Progenitor cell of endocrine pancreas (in vitro differentiated cells): ENCODE results near the gene CHRNE. TPM values are rescaled to one million over a fixed set of nuclear protein-coding genes. Genes with fewer than 3 reads are reported as not detected.

ENCODE experiments used
- DNase-seq: peaks from one replicate; pipeline ENCODE4 v3.0.0; 2021; ENCODE audit warnings: low spot score; ENCODE audit not compliant: unreplicated experiment
- H3K27ac Mint-ChIP-seq: 2 replicates; pipeline ENCODE4 v1.8.0; 2021; ENCODE audit warnings: mild to moderate bottlenecking, moderate library complexity, mixed read lengths
- H3K27me3 Mint-ChIP-seq: 2 replicates; pipeline ENCODE4 v1.8.0; 2021; ENCODE audit warnings: mixed read lengths
- H3K36me3 Mint-ChIP-seq: 2 replicates; pipeline ENCODE4 v1.8.0; 2022; ENCODE audit warnings: mixed read lengths; ENCODE audit not compliant: insufficient read depth
- H3K4me1 Mint-ChIP-seq: 2 replicates; pipeline ENCODE4 v1.8.0; 2021; ENCODE audit warnings: low read depth, mixed read lengths
- H3K4me3 Mint-ChIP-seq: 2 replicates; pipeline ENCODE4 v1.8.0; 2021; ENCODE audit warnings: low read depth, mild to moderate bottlenecking, moderate library complexity, mixed read lengths
- H3K9me3 Mint-ChIP-seq: 2 replicates; pipeline ENCODE4 v1.8.0; 2021; ENCODE audit warnings: low read depth, mixed read lengths
- total RNA-seq: library from RNA; stranded (reverse); gene quantifications from 2 replicates; pipeline ENCODE4 v1.2.1, GENCODE V29; 2021
- TF ChIP-seq, protein P1 (sequence below): fragments of 200-600 bp; sonication (generic); IDR thresholded peaks from one replicate; pipeline ENCODE4 v1.5.0; 2021; ENCODE audit warnings: antibody characterized with exemption, mild to moderate bottlenecking; ENCODE audit not compliant: unreplicated experiment

The CHRNE gene
- total RNA-seq, 1 donor from 2014 or later, result 0.36 TPM

DNA sequence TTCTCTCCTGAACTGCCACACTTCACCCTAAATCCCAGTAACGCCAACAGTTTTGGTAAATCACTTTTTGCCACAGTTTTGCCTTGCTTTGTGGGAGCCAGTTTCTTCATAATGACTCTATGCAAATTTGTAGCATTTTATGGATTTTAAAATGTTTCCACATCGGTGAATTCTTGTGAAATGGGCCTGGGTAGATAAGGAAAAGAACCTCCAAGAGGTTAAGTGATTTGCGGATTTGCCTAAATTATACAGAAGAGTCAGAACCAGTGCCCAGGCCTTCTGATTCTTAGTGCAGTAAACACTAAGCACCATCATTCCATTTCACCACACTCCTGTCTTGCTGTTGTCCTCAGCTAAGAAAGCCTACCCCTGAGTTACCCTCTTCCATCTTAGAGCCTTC, 51.8 kb downstream of the CHRNE start:
- Mint-ChIP-seq H3K27me3 (no peaks in the 10 kb centered on the region), H3K9me3 (no peaks in the 10 kb centered on the region), H3K4me3 (no peak overlapping the region), H3K4me1 (peaks cover 21% of the 10 kb centered on the region), H3K36me3 (peaks cover 3% of the 10 kb centered on the region), H3K27ac (peak overlapping the region; percentile 23)
- no peak for DNase-seq
- TF ChIP-seq, protein P1, sequence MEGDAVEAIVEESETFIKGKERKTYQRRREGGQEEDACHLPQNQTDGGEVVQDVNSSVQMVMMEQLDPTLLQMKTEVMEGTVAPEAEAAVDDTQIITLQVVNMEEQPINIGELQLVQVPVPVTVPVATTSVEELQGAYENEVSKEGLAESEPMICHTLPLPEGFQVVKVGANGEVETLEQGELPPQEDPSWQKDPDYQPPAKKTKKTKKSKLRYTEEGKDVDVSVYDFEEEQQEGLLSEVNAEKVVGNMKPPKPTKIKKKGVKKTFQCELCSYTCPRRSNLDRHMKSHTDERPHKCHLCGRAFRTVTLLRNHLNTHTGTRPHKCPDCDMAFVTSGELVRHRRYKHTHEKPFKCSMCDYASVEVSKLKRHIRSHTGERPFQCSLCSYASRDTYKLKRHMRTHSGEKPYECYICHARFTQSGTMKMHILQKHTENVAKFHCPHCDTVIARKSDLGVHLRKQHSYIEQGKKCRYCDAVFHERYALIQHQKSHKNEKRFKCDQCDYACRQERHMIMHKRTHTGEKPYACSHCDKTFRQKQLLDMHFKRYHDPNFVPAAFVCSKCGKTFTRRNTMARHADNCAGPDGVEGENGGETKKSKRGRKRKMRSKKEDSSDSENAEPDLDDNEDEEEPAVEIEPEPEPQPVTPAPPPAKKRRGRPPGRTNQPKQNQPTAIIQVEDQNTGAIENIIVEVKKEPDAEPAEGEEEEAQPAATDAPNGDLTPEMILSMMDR, result no peak

DNA sequence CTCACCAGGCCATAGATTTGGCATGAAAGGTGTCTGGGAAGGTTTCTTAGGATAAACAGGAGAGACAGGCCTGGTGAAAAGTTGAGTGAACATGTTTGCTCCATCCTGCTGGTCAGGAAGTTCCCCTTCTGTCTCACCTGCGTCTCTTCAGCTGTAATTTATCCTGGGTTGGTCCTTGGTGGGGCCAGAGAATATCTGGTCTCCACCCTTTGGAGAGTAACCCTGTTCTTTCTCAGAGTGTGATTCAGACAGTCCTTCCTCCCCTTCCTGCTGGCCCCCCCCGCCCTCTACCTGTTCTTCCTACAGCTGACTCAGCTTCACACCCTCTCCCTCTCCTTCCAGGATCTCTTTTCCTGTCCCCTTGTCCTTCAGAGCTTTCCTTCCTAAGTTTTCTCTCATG, 52.7 kb downstream of the CHRNE start:
- Mint-ChIP-seq H3K36me3 (peaks cover 3% of the 10 kb centered on the region), H3K4me1 (peaks cover 21% of the 10 kb centered on the region), H3K27me3 (no peaks in the 10 kb centered on the region), H3K27ac (no peak overlapping the region), H3K9me3 (no peaks in the 10 kb centered on the region), H3K4me3 (no peak overlapping the region)
- no peak for DNase-seq
- TF ChIP-seq, protein P1, result no peak

DNA sequence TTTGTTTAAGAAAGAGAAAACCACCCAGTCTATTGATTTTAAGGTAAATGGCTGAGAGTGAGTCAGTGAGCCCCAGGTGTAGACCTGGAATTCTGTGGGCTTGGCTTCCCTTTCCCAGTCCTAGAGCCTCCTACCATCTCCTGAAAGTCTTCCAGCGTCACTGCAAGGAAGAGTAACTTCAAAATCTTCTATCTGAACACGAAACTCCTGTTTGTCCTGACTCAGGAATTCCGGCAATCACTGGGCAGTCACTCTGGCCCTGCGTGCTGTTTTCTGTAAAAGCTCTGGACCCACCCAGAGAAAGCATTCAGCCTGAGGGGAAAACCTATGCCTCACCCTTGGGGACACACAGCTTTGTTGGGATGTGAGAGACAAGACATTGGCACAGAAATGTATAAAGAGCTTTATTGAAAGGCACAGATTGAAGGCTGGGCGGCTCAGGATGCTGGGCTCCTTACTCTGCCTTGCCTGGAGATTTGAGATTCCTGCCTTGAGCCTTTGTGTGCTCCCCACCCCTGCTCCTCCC, 53.8 kb downstream of the CHRNE start:
- Mint-ChIP-seq H3K36me3 (no peaks in the 10 kb centered on the region), H3K9me3 (no peaks in the 10 kb centered on the region), H3K4me3 (no peak overlapping the region), H3K27me3 (no peaks in the 10 kb centered on the region), H3K27ac (peak overlapping the region; percentile 91), H3K4me1 (peaks cover 21% of the 10 kb centered on the region)
- DNase-seq, result no peak
- TF ChIP-seq, protein P1, result no peak

Other genes starting within 250 kb of the CHRNE start
- gene PELP1, start 199.0 kb downstream of the CHRNE start, total RNA-seq, result 95.2 and 103 TPM in 2 replicates
- 52.6 and 53.8 TPM in 2 replicates for gene ARRB2, start 192.5 kb downstream of the CHRNE start, total RNA-seq
- gene MED11, start 171.7 kb downstream of the CHRNE start, total RNA-seq, result 19.6 and 22.4 TPM in 2 replicates
- 0.18 and 0.22 TPM in 2 replicates for gene ZMYND15, start 163.3 kb downstream of the CHRNE start, total RNA-seq
- gene CXCL16, start 163.2 kb downstream of the CHRNE start, total RNA-seq, result 4.0 and 4.3 TPM in 2 replicates
- gene TM4SF5, start 131.2 kb downstream of the CHRNE start, total RNA-seq, result 0.44 and 0.57 TPM in 2 replicates
- 1.3 and 2.0 TPM in 2 replicates for gene VMO1, start 116.7 kb downstream of the CHRNE start, total RNA-seq
- 4.0 and 4.1 TPM in 2 replicates for gene GLTPD2, start 114.1 kb downstream of the CHRNE start, total RNA-seq
- 126 and 137 TPM in 2 replicates for gene PSMB6, start 106.9 kb downstream of the CHRNE start, total RNA-seq
- 80.3 and 81.0 TPM in 2 replicates for gene PLD2, start 95.9 kb downstream of the CHRNE start, total RNA-seq
- gene MINK1, start 69.8 kb downstream of the CHRNE start, total RNA-seq, result 139 and 145 TPM in 2 replicates
- gene C17orf107, start 3.6 kb downstream of the CHRNE start, total RNA-seq, result 3.6 and 3.7 TPM in 2 replicates
- not detected in 2 replicates for gene GP1BA, start 29.2 kb upstream of the CHRNE start, total RNA-seq
- gene SLC25A11, start 36.9 kb upstream of the CHRNE start, total RNA-seq, result 46.8 and 47.4 TPM in 2 replicates
- gene RNF167, start 37.2 kb upstream of the CHRNE start, total RNA-seq, result 97.4 and 106 TPM in 2 replicates
- 372 and 404 TPM in 2 replicates for gene PFN1, start 45.4 kb upstream of the CHRNE start, total RNA-seq
- gene ENO3, start 48.0 kb upstream of the CHRNE start, total RNA-seq, result 23.4 and 25.8 TPM in 2 replicates
- 70.3 and 71.4 TPM in 2 replicates for gene SPAG7, start 64.7 kb upstream of the CHRNE start, total RNA-seq
- gene CAMTA2, start 84.6 kb upstream of the CHRNE start, total RNA-seq, result 34.1 and 34.2 TPM in 2 replicates
- 2.8 and 3.3 TPM in 2 replicates for gene INCA1, start 94.4 kb upstream of the CHRNE start, total RNA-seq
- 104 and 111 TPM in 2 replicates for gene KIF1C, start 94.9 kb upstream of the CHRNE start, total RNA-seq
- gene SLC52A1, start 132.3 kb upstream of the CHRNE start, total RNA-seq, result not detected in 2 replicates
- gene ZFP3, start 175.4 kb upstream of the CHRNE start, total RNA-seq, result 0.98 and 1.3 TPM in 2 replicates
- gene ZNF232, start 208.8 kb upstream of the CHRNE start, total RNA-seq, result 51.1 and 56.3 TPM in 2 replicates
- gene USP6, start 212.9 kb upstream of the CHRNE start, total RNA-seq, result 0.80 and 0.84 TPM in 2 replicates